Measurements from ENCODE around the gene HTR4. TPM values are rescaled to one million over a fixed set of nuclear protein-coding genes. Genes with fewer than 3 reads are reported as not detected.

HTR4 gene
- total RNA-seq, 2 donors from 2014 or later, result 7.5 to 8.9 TPM

- Histone ChIP-seq H3K27me3 (no peaks in the 10 kb centered on the region), H3K27ac (no peak overlapping the region), H3K4me1 (no peaks in the 10 kb centered on the region), H3K9ac (ENCODE audit: low read depth in 2 of 2, low read length in 2 of 2) (no peak overlapping the region), H3K4me3 (no peak overlapping the region), H3K9me3 (no peaks in the 10 kb centered on the region), H3K36me3 (no peaks in the 10 kb centered on the region)
- intact Hi-C loops (cut with DNase I), result no loop called here
- TF ChIP-seq CTCF (IDR thresholded peaks at IDR 0.05), result no peak
- no peak for DNase-seq
Measured at GRCh38 chr5:148607406-148607805, 46.9 kb downstream of the HTR4 start.

- no peak for TF ChIP-seq CTCF (IDR thresholded peaks at IDR 0.05)
- no peaks in the 10 kb centered on the region for H3K9me3 ChIP-seq
- H3K36me3 ChIP-seq, result no peaks in the 10 kb centered on the region
- no peaks in the 10 kb centered on the region for H3K4me1 ChIP-seq
- no peaks in the 10 kb centered on the region for H3K27me3 ChIP-seq
- H3K9ac ChIP-seq (ENCODE audit: low read depth in 2 of 2, low read length in 2 of 2), result no peak overlapping the region
- intact Hi-C loops (cut with DNase I), result no loop called here
- no peak for DNase-seq
- H3K4me3 ChIP-seq, result no peak overlapping the region
- H3K27ac ChIP-seq, result no peak overlapping the region
Measured at GRCh38 chr5:148606296-148606695, 48.0 kb downstream of the HTR4 start.

GRCh38 chr5:148599187-148599586 is 55.1 kb downstream of the HTR4 start:
- Histone ChIP-seq H3K27ac (no peak overlapping the region), H3K36me3 (no peaks in the 10 kb centered on the region), H3K9ac (ENCODE audit: low read depth in 2 of 2, low read length in 2 of 2) (no peak overlapping the region), H3K4me3 (no peak overlapping the region), H3K4me1 (no peaks in the 10 kb centered on the region), H3K9me3 (no peaks in the 10 kb centered on the region), H3K27me3 (no peaks in the 10 kb centered on the region)
- no peak for DNase-seq
- TF ChIP-seq CTCF (IDR thresholded peaks at IDR 0.05), result no peak
- intact Hi-C loops (cut with DNase I), result no loop called here

GRCh38 chr5:148595697-148596096 is 58.6 kb downstream of the HTR4 start:
- Histone ChIP-seq H3K9ac (ENCODE audit: low read depth in 2 of 2, low read length in 2 of 2) (no peak overlapping the region), H3K4me3 (no peak overlapping the region), H3K27ac (no peak overlapping the region), H3K4me1 (no peaks in the 10 kb centered on the region), H3K27me3 (no peaks in the 10 kb centered on the region), H3K36me3 (no peaks in the 10 kb centered on the region), H3K9me3 (no peaks in the 10 kb centered on the region)
- no peak for TF ChIP-seq CTCF (IDR thresholded peaks at IDR 0.05)
- DNase-seq, result no peak
- intact Hi-C loops (cut with DNase I), result no loop called here

GRCh38 chr5:148586796-148587195 is 67.5 kb downstream of the HTR4 start:
- H3K4me1 ChIP-seq, result no peaks in the 10 kb centered on the region
- no peak for TF ChIP-seq CTCF (IDR thresholded peaks at IDR 0.05)
- H3K9ac ChIP-seq (ENCODE audit: low read depth in 2 of 2, low read length in 2 of 2), result no peak overlapping the region
- H3K36me3 ChIP-seq, result no peaks in the 10 kb centered on the region
- H3K4me3 ChIP-seq, result no peak overlapping the region
- H3K27me3 ChIP-seq, result no peaks in the 10 kb centered on the region
- no peak for DNase-seq
- intact Hi-C loops (cut with DNase I), result no loop called here
- no peaks in the 10 kb centered on the region for H3K9me3 ChIP-seq
- H3K27ac ChIP-seq, result no peak overlapping the region

GRCh38 chr5:148585988-148586387 is 68.3 kb downstream of the HTR4 start:
- intact Hi-C loops (cut with DNase I), result no loop called here

More at GRCh38 chr5:148585988-148586387, 68.3 kb downstream of the HTR4 start:
- no peak for TF ChIP-seq CTCF (IDR thresholded peaks at IDR 0.05)
- Histone ChIP-seq H3K4me3 (no peak overlapping the region), H3K9me3 (no peaks in the 10 kb centered on the region), H3K27ac (no peak overlapping the region), H3K27me3 (no peaks in the 10 kb centered on the region), H3K9ac (ENCODE audit: low read depth in 2 of 2, low read length in 2 of 2) (no peak overlapping the region), H3K4me1 (no peaks in the 10 kb centered on the region), H3K36me3 (no peaks in the 10 kb centered on the region)
- DNase-seq, result no peak
